Right lobe of liver (tissue), 4 donors: ENCODE data around the gene NEK4.
"Not testable (repeated sequence)": the region's sequence is repeated elsewhere in the genome, so short reads cannot be mapped to it uniquely, and the experiment has no call there.

ENCODE experiments used
- POLR2A ChIP-seq: fragments of 450-650 bp; IDR thresholded peaks from one replicate; pipeline ENCODE4 v1.6.1; 2017; ENCODE audit warnings: antibody characterized with exemption, mild to moderate bottlenecking
- TF ChIP-seq, protein P1 (sequence below), 4 donors: fragments of 200-600 bp in 3 of 4; fragments of 450-650 bp in 1 of 4; IDR thresholded peaks; one replicate each; pipeline versions ENCODE4 v1.5.1 to v1.8.0; 2016 to 2022; ENCODE audit warnings: antibody characterized with exemption in 4 of 4, mild to moderate bottlenecking in 2 of 4
- donor health status: DM: no; HTN: no; CAD: no.
- donor health status: DM: no; HTN: no; CAD: no.
- donor health status: DM: no; HTN: yes; CAD: no.

- not testable (repeated sequence) for TF ChIP-seq POLR2A
- TF ChIP-seq, protein P1, sequence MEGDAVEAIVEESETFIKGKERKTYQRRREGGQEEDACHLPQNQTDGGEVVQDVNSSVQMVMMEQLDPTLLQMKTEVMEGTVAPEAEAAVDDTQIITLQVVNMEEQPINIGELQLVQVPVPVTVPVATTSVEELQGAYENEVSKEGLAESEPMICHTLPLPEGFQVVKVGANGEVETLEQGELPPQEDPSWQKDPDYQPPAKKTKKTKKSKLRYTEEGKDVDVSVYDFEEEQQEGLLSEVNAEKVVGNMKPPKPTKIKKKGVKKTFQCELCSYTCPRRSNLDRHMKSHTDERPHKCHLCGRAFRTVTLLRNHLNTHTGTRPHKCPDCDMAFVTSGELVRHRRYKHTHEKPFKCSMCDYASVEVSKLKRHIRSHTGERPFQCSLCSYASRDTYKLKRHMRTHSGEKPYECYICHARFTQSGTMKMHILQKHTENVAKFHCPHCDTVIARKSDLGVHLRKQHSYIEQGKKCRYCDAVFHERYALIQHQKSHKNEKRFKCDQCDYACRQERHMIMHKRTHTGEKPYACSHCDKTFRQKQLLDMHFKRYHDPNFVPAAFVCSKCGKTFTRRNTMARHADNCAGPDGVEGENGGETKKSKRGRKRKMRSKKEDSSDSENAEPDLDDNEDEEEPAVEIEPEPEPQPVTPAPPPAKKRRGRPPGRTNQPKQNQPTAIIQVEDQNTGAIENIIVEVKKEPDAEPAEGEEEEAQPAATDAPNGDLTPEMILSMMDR (IDR thresholded peaks at IDR 0.05), result not testable (repeated sequence)
These were observed 94.5 kb downstream of the NEK4 start for GRCh38 chr3:52676201-52676600.
